Measurements from ENCODE around the gene PDGFRB.

Gene PDGFRB

GRCh38 chr5:150181766-150182545 lies 26.3 kb upstream of the PDGFRB start:
- no peak for DNase-seq (ENCODE audit: low read depth in 2 of 2)

GRCh38 chr5:150181027-150181426 lies 25.4 kb upstream of the PDGFRB start:
- DNase-seq (ENCODE audit: low read depth in 2 of 2) = no peak

DNA sequence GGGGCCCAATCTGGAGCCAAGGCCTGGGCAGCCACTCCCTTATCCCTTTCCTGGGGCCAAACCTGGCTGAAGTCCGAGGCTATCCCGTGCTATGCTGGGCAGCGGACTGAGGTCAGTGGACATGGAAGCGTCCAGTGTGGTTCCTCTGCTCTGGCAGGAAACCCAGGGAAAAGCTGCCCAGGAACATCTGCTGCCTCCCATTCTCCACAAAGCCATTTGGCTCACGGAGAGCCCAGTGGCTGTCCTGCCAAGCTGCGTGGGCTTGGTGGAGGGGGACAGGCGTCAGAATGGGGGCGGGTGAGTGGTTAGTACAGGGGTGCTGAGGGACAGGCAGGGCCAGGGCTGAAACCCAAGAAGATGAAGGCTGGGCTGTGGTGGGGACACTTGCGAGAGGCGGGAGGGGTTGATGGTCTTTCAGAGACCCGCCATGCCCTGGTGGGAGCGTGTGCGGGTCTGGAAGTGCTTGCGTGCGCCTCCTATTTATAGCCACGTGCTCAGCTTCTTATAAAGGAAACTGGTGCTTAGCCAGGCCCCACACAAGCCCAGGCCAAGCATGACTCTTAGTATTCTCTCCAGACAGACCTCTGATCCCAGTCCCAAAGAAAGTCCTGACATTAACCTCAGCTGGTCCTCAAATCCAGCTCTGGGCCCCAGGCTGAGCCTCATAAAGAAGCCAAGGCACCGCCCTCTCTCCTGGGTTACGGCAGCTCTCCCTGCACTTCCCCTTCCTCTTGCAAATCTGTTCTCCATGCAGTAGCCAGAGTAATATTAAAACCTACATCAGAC lies 24.8 kb upstream of the PDGFRB start:
- DNase-seq (ENCODE audit: low read depth in 2 of 2) = no peak

DNA sequence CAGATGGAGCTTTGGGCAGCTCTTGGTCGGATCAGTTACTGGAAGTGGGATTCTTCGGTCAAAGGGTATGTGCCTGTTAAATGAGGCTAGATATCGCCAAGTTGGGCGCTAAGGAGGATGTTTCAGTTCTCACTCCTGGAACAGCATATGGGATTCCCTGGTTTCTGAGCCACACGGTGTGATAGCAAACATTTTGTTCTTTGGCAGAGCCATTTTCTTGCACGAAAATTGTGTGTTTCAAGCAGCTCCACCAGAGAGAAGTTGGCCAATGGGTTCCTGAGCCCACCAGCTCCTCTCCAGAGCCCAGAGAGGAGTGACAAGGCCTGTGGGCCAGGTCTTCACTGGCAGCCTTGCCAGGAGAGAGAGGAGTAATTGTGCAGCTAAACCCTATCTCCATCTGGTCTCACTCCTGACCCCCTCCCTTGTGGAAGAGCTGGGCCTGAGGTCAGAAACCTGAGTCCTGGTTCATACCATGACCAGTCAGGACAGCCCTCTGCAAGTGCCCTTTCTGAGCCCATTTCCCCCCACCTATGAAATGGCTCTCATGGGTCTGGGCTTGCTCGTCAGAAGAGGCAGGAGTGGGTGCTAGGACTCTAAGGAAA lies 23.5 kb upstream of the PDGFRB start:
- DNase-seq (ENCODE audit: low read depth in 2 of 2) = no peak

- DNase-seq (ENCODE audit: low read depth in 2 of 2) = no peak
Observed at GRCh38 chr5:150178262-150178661, 22.6 kb upstream of the PDGFRB start.

DNA sequence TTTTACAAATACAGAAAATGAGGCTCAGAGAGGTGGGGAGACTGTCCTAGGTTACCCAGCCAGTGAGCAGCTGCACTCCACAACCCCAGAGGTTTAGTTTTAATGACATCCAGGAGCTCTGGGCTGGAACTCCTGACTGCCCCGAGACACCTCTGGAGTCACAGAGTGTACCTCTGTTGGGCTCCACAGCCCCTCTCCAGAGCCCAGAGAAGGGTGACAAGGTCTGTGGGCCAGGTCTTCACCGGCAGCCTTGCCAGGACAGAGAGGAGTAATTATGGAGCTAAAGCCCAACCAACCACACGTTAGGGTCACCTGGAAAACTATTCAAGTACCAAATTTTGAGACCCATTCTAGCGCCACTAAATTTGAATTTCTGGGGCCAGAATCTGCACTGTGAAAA lies 22.1 kb upstream of the PDGFRB start:
- DNase-seq (ENCODE audit: low read depth in 2 of 2) = no peak

DNA sequence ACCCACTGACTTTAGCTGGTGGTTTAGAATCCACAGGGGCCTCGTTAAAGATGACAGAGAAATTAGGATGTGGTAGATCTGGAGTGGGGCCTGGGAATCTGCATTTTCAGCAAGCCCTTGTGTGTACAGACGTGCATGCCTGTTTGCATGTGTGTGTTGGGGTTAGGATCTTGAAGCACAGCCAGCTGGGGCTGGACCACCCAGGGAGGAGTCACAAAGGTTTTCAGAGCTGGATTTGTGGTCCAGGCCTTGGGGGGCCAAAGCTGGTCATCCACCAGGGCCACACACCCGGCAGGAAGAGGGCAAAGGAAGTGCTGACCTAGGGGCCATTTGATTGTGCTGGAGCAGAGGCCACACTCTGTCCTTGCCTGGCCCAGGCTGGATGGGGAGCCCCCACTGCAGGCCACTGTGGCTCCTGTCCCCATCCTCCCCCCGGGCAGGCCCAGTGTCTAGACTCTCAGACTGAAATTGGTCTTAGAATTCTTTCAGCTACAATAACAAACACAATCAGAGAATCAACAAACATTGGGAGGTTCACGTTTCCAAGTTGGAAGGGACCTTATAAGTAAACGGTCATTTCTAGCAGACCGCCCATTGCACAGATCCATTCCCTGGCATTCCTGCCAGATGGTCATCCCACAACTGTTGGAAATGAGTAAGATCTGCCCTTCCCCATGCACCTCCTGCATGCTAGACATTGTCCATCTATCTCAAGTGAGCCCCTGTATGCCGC lies 21.3 kb upstream of the PDGFRB start:
- DNase-seq (ENCODE audit: low read depth in 2 of 2) = no peak

DNA sequence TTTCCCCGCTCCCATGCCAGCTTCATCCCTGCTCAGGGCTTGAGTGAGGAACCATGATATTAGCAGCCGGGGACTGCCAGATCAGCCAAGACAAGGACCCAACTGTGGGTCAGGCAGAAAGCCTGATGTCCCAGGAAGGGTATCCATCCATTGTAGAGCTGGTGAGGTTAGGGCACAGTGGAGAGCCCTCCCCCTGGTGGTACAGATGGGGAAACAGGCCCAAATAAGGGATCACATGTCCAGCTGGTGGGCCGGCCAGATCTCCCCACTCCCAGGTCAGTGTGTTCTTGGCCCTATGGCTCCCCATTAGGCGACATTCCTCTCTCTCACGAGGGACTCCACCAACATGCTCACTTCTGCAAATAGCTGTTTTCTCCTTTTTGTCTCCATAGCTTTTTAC lies 19.9 kb upstream of the PDGFRB start:
- DNase-seq (ENCODE audit: low read depth in 2 of 2) = no peak

DNA sequence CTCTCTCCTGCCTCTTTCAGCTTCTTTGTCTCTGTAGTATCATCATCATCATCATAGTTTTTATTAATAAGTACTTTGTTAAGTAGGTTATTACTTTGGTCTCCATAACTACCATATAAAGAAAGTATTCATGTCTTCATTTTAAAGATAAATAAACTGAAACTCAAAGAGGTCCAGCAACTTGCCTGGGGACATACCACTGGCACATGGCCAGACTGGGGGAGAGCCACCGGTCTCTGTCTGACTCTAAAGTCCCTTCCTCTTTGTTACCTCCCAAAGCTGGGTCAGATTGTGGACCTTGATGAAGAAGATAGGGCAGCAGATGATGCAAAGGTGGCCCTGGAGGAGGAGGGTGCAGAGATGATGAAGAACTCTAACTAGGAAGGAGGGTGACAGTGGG lies 19.4 kb upstream of the PDGFRB start:
- DNase-seq (ENCODE audit: low read depth in 2 of 2) = no peak

DNA sequence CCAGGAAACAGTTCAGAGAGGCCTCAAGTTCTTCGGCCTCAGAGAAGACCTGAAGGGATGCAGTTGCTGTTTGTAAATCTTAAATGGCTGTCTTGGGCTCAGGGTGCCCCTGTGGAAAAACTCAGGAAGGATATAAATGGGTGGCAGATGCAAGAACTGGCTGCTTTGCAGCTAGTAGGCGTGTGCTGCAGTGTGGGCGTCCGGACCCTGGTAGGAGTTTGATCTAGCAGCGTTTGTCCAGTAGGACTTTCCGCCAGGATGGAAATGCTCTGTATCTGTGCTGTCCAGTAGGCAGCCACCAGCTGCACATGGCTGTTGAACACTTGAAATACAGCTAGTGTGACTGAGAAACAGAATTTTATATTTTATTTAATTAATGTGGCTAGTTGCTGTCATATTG lies 18.6 kb upstream of the PDGFRB start:
- DNase-seq (ENCODE audit: low read depth in 2 of 2) = no peak

- no peak for DNase-seq (ENCODE audit: low read depth in 2 of 2)
Observed at GRCh38 chr5:150173161-150173560, 17.5 kb upstream of the PDGFRB start.

DNA sequence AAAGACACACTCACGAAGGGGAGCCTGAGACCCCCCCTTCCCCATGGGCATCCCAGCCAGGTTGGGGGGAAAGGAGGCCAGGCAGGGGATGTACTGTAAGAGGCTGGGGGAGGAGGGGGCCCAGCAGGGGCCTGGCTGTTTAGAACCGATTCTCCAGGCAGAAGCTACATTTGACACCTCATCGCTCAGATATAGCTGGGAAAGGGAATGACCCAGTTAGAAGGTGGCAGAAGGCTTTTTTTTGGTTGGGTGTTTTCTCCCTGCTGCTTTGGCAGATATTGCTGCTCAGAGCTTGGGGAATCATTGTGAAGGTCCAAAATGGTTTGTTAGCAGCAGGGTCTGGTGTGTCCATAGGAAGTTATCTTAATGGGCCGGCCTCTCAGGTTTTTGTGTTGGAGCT lies 16.9 kb upstream of the PDGFRB start:
- no peak for DNase-seq (ENCODE audit: low read depth in 2 of 2)

GRCh38 chr5:150172145-150172544 lies 16.5 kb upstream of the PDGFRB start:
- no peak for DNase-seq (ENCODE audit: low read depth in 2 of 2)

DNA sequence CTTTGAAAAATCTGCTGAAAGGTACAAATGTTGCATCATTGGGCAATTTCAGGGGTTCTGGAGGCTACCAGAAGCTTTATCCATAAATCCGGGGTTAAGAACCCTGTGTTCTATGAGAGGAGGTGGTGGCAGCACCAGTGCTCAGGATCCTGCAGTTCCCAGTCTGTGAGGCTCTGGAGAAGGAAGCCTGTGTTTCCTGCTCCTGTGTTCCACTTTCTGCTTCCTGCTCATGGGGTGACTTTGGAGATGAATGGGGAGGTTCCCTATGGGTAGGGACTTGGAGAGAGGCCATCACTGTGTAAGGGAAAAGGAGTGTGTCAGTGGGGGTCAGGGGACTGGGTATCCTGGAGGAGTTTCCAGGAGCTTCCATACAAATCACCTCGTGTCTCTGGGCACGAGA lies 13.2 kb upstream of the PDGFRB start:
- DNase-seq (ENCODE audit: low read depth in 2 of 2) = no peak

GRCh38 chr5:150167908-150168307 lies 12.3 kb upstream of the PDGFRB start:
- DNase-seq (ENCODE audit: low read depth in 2 of 2) = no peak

DNA sequence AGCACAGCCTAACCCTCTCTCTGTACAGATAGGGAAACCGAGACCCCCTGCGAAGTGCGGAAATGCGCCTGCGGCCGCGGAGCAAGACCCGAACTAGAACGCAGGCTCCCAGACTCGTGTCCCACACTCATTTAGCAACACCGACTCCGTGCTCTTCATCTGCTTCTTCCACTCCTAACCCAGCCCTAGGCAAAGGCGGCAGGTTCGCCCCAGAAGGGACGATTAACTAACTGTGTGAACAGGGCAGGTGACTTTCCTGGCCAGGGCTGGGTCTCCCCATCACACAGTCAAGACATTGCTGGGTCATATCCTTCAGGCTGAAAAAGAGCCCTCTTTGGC lies 11.8 kb upstream of the PDGFRB start:
- DNase-seq (ENCODE audit: low read depth in 2 of 2) = no peak

DNA sequence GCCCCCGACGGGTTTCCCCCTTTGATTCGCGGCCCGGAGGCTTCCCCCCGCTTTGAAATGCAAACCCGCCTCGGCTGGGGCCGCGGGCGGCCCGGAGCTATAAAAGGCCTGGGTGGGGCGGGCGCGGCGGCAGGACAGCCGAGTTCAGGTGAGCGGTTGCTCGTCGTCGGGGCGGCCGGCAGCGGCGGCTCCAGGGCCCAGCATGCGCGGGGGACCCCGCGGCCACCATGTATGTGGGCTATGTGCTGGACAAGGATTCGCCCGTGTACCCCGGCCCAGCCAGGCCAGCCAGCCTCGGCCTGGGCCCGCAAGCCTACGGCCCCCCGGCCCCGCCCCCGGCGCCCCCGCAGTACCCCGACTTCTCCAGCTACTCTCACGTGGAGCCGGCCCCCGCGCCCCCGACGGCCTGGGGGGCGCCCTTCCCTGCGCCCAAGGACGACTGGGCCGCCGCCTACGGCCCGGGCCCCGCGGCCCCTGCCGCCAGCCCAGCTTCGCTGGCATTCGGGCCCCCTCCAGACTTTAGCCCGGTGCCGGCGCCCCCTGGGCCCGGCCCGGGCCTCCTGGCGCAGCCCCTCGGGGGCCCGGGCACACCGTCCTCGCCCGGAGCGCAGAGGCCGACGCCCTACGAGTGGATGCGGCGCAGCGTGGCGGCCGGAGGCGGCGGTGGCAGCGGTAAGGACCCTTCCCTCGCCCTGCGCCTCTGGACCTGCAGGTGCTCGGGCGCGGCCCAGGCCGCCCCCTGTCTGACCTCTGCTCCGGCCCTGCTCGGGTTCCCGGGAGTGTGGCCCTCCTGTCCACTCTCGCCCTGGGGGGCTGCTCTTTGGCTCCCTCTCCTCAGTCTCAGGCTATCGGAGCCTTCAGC lies 11.2 kb upstream of the PDGFRB start, which contains the start of gene CDX1:
CDX1 (plus strand) TSS at position 129 of the 862 bp plus-strand sequence; CDS start at position 228, 99 bp downstream.
- DNase-seq (ENCODE audit: low read depth in 2 of 2) = no peak

DNA sequence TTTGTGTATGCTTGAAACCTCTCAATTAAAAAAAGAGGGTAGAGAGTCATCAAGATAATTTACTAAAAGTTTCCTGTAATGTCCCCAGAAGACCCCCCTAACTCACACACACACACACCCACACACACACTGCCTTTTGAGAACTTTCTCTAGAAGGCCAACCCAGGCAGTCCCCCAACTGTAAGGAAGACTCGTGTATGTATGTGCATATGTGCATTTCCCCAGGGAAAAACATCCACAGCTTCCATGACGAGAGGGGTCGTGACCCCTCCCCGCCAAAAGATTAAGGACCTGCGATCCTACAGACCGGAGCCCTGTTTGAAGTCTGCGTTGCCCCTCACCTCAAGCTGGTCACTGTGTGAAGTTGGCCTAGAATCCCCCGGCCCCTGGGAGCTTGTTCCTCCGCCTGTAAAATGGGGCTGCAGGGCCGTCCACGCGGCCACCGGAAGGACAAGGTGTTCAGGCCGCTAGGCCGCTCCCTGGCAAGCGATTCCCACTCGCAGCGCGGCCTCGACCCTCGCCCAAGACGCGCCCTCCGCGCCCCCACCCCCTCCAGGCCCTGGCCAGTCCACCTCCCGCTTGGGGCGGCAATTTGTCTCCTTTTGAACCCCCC lies 10.5 kb upstream of the PDGFRB start:
- no peak for DNase-seq (ENCODE audit: low read depth in 2 of 2)

DNA sequence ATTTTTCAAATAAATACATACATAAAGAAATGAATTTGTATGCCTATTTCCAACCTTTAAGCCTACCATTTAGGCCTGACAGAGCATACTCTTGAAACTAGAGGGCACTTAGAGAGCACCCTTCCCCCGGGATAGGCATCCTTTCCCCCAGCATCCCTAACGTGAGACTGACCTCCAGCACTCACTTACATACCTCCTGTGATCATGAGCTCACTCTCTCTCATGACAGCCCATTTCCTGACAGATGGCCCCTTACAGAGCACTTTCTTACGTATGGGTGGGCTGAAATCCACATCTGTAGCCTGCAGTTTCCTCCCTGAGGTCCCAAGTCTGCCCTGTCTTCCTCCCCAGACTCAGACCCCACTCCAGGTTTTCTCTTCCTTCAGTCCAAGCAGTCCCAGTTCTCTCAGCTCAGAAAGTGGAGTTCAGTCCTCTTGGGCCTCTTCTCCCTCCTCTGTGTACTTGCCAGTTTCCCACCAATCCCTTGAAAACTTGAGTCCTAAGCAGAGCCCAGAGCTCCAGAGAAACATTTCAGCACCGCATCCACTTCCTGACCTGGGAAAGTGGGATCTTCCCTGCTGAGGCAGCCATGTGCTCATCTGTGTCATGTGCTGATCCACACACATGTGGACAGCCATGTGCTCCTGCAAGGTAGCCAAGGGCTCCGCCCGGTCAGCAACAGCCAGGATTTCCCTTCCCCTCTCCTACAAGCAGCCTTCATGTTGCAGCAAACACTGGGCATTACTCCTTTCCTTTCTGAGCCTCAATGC lies 8.8 kb upstream of the PDGFRB start:
- DNase-seq (ENCODE audit: low read depth in 2 of 2) = no peak

GRCh38 chr5:150163547-150164059 lies 8.0 kb upstream of the PDGFRB start:
- no peak for DNase-seq (ENCODE audit: low read depth in 2 of 2)

Data from stimulated activated CD4-positive, alpha-beta T cell treated with anti-CD3 and anti-CD28 coated beads, Interleukin-12 subunit alpha, Interleukin-12 subunit beta, amount 100 ng/mL, for 24 hours (primary cell).